AG04450 (cell line): ENCODE data around the gene UTRN. TPM values are rescaled to one million over a fixed set of nuclear protein-coding genes. Genes with fewer than 3 reads are reported as not detected.

ENCODE experiments used
- CTCF ChIA-PET: fragments of 300-600, 350-600 bp; formaldehyde crosslinking; extraction: SDS; loops from one replicate; lab custom pipeline; 2022; ENCODE audit warnings: antibody characterized with exemption, inconsistent platforms; lab: Charles Lee
- POLR2A ChIA-PET: fragments of 350-600 bp; formaldehyde crosslinking; extraction: SDS; loops from one replicate; lab custom pipeline; 2021; ENCODE audit warnings: antibody characterized with exemption, inconsistent platforms; lab: Yijun Ruan, JAX
- DNase-seq: peaks from one replicate; pipeline ENCODE4 v3.0.0-alpha.2; 2011; ENCODE audit warnings: low read depth, low spot score
- H3K27ac ChIP-seq: one replicate; pipeline ENCODE4 v1.5.1; 2012; ENCODE audit warnings: low read depth, low read length, control low read depth
- H3K27me3 ChIP-seq: one replicate; pipeline ENCODE4 v1.6.0; 2012; ENCODE audit warnings: low read length; ENCODE audit not compliant: control insufficient read depth, insufficient read depth
- H3K4me3 ChIP-seq: 2 replicates; pipeline ENCODE4 v1.5.1; 2011; ENCODE audit warnings: mild to moderate bottlenecking, low read depth, low read length, control low read depth
- H3K9me3 ChIP-seq: 2 replicates; pipeline ENCODE4 v1.5.1; 2012; ENCODE audit warnings: low read length; ENCODE audit not compliant: control insufficient read depth, insufficient read depth
- CTCF ChIP-seq: IDR thresholded peaks from 2 replicates; pipeline ENCODE4 v1.5.1; 2011; ENCODE audit warnings: low read depth, low read length, control low read depth, inconsistent platforms
- polyA plus RNA-seq: library from polyadenylated mRNA; depleted of rRNA; stranded (reverse); fragments of >200 nt; gene quantifications from 2 replicates; pipeline ENCODE4 v1.2.3, GENCODE V29; 2011

UTRN gene
- polyA plus RNA-seq, 1 experiment, result 32.1 TPM

- no peak for DNase-seq
- Histone ChIP-seq H3K9me3 (no peaks in the 10 kb centered on the region), H3K27ac (no peak overlapping the region), H3K27me3 (no peaks in the 10 kb centered on the region), H3K4me3 (no peak overlapping the region)
- CTCF ChIA-PET, result interaction anchor here (1.0 kb wide), 1 partner anchor 16 kb away, joined by 4 read pairs; no protein-coding TSS in a partner anchor
- POLR2A ChIA-PET, result no interaction called here
- TF ChIP-seq CTCF, result peak; percentile 19; the same call in 1 of the 2 replicates
Observed at GRCh38 chr6:144321839-144322591, 36.9 kb downstream of the UTRN start.

GRCh38 chr6:144325232-144325631, 40.1 kb downstream of the UTRN start:
- Histone ChIP-seq H3K27ac (no peak overlapping the region), H3K4me3 (no peak overlapping the region), H3K27me3 (no peaks in the 10 kb centered on the region), H3K9me3 (no peaks in the 10 kb centered on the region)
- POLR2A ChIA-PET, result no interaction called here
- no peak for DNase-seq
- TF ChIP-seq CTCF, result no peak
- CTCF ChIA-PET, result interaction anchor here (1.1 kb wide), 1 partner anchor 156 kb away, joined by 3 read pairs; no protein-coding TSS in a partner anchor

GRCh38 chr6:144326393-144326792, 41.3 kb downstream of the UTRN start:
- H3K4me3 ChIP-seq, result no peak overlapping the region
- H3K27ac ChIP-seq, result no peak overlapping the region
- CTCF ChIA-PET, result interaction anchor here (0.7 kb wide), 1 partner anchor 12 kb away, joined by 3 read pairs; no protein-coding TSS in a partner anchor
- POLR2A ChIA-PET, result interaction anchor here (0.6 to 0.7 kb wide), 2 partner anchors 23 to 32 kb away, joined by 4 to 6 read pairs; no protein-coding TSS in a partner anchor
- DNase-seq, result no peak
- no peaks in the 10 kb centered on the region for H3K27me3 ChIP-seq
- no peak for TF ChIP-seq CTCF
- no peaks in the 10 kb centered on the region for H3K9me3 ChIP-seq

GRCh38 chr6:144327081-144327480, 41.9 kb downstream of the UTRN start:
- Histone ChIP-seq H3K4me3 (no peak overlapping the region), H3K9me3 (no peaks in the 10 kb centered on the region), H3K27ac (peak overlapping the region; percentile 34), H3K27me3 (no peaks in the 10 kb centered on the region)
- ChIA-PET POLR2A (interaction anchor here (0.6 kb wide), 1 partner anchor 33 kb away, joined by 6 read pairs; no protein-coding TSS in a partner anchor), CTCF (no interaction called here)
- no peak for DNase-seq
- no peak for TF ChIP-seq CTCF
